ENCODE data around the gene EML1. TPM values are rescaled to one million over a fixed set of nuclear protein-coding genes. Genes with fewer than 3 reads are reported as not detected.
"Not testable (repeated sequence)": the region's sequence is repeated elsewhere in the genome, so short reads cannot be mapped to it uniquely, and the experiment has no call there.

EML1 gene
- total RNA-seq, 1 donor from 2014 or later = 0.32 TPM

GRCh38 chr14:99755068-99755405 is 38.2 kb upstream of the EML1 start:
- intact Hi-C loops (cut with micrococcal nuclease) = no loop called here

GRCh38 chr14:99755629-99756603 is 37.3 kb upstream of the EML1 start:
- intact Hi-C loops (cut with micrococcal nuclease) = no loop called here

GRCh38 chr14:99756796-99757195 is 36.4 kb upstream of the EML1 start:
- intact Hi-C loops (cut with micrococcal nuclease) = no loop called here

- intact Hi-C loops (cut with micrococcal nuclease) = no loop called here
Observed at GRCh38 chr14:99757331-99758070, 35.7 kb upstream of the EML1 start.

GRCh38 chr14:99758121-99758821 is 34.9 kb upstream of the EML1 start:
- intact Hi-C loops (cut with micrococcal nuclease) = no loop called here

GRCh38 chr14:99758872-99759545 is 34.2 kb upstream of the EML1 start:
- intact Hi-C loops (cut with micrococcal nuclease) = no loop called here

- intact Hi-C loops (cut with micrococcal nuclease) = no loop called here
Observed at GRCh38 chr14:99759546-99759925, 33.7 kb upstream of the EML1 start.

GRCh38 chr14:99760817-99761216 is 32.4 kb upstream of the EML1 start:
- intact Hi-C loops (cut with micrococcal nuclease) = no loop called here

- intact Hi-C loops (cut with micrococcal nuclease) = not testable (repeated sequence)
Observed at GRCh38 chr14:99762911-99763310, 30.3 kb upstream of the EML1 start.

- intact Hi-C loops (cut with micrococcal nuclease) = no loop called here
Observed at GRCh38 chr14:99763527-99764221, 29.5 kb upstream of the EML1 start.

- intact Hi-C loops (cut with micrococcal nuclease) = no loop called here
Observed at GRCh38 chr14:99764222-99764706, 28.9 kb upstream of the EML1 start.

- intact Hi-C loops (cut with micrococcal nuclease) = no loop called here
Observed at GRCh38 chr14:99768381-99768780, 24.8 kb upstream of the EML1 start.

GRCh38 chr14:99769123-99769522 is 24.1 kb upstream of the EML1 start:
- intact Hi-C loops (cut with micrococcal nuclease) = no loop called here

- intact Hi-C loops (cut with micrococcal nuclease) = no loop called here
Observed at GRCh38 chr14:99769799-99770198, 23.4 kb upstream of the EML1 start.

GRCh38 chr14:99772371-99773283 is 20.6 kb upstream of the EML1 start:
- intact Hi-C loops (cut with micrococcal nuclease) = no loop called here

- intact Hi-C loops (cut with micrococcal nuclease) = no loop called here
Observed at GRCh38 chr14:99773521-99774497, 19.4 kb upstream of the EML1 start.

GRCh38 chr14:99774556-99775307 is 18.5 kb upstream of the EML1 start:
- intact Hi-C loops (cut with micrococcal nuclease) = no loop called here

GRCh38 chr14:99775351-99775750 is 17.9 kb upstream of the EML1 start:
- intact Hi-C loops (cut with micrococcal nuclease) = no loop called here
